CD14-positive monocyte (primary cell): ENCODE data around the gene SMURF2. TPM values are rescaled to one million over a fixed set of nuclear protein-coding genes. Genes with fewer than 3 reads are reported as not detected.

Experiments used
- DNase-seq, 3 donors: peaks; one replicate each; pipeline ENCODE4 v3.0.0-alpha.2; 2011 to 2022
- H2AFZ ChIP-seq: 2 replicates; pipeline ENCODE4 v1.6.0; 2012; ENCODE audit warnings: mild to moderate bottlenecking, low read depth, low read length, inconsistent platforms; ENCODE audit not compliant: insufficient read depth, poor library complexity, severe bottlenecking
- H3K27ac ChIP-seq, 2 donors: 1 replicate in 1 of 2; 2 replicates in 1 of 2; pipeline ENCODE4 v1.5.1; 2012 to 2013; ENCODE audit warnings: low read length in 2 of 2, control low read depth in 1 of 2, inconsistent platforms in 1 of 2, low read depth in 1 of 2, mild to moderate bottlenecking in 1 of 2
- H3K27me3 ChIP-seq, 2 donors: one replicate each; pipeline versions ENCODE4 v1.6.0 to v1.6.1; 2011 to 2013; ENCODE audit warnings: low read length in 2 of 2; ENCODE audit not compliant: control insufficient read depth in 2 of 2, insufficient read depth in 2 of 2
- H3K36me3 ChIP-seq, 2 donors: replicated peaks in 1 of 2; 1 replicate in 1 of 2; 2 replicates in 1 of 2; pipeline versions ENCODE4 v1.5.1 to v1.6.1; 2012 to 2013; ENCODE audit warnings: low read length in 2 of 2, control low read depth in 1 of 2, inconsistent platforms in 1 of 2, mild to moderate bottlenecking in 1 of 2; ENCODE audit not compliant: insufficient read depth in 2 of 2, control insufficient read depth in 1 of 2
- H3K4me1 ChIP-seq, 2 donors: 1 replicate in 1 of 2; 2 replicates in 1 of 2; pipeline versions ENCODE4 v1.5.1 to v1.6.1; 2012 to 2013; ENCODE audit warnings: low read length in 2 of 2, control low read depth in 1 of 2, inconsistent platforms in 1 of 2, mild to moderate bottlenecking in 1 of 2, moderate library complexity in 1 of 2; ENCODE audit not compliant: insufficient read depth in 2 of 2, control insufficient read depth in 1 of 2
- H3K4me2 ChIP-seq: replicated peaks from 2 replicates; pipeline ENCODE3; 2012; ENCODE audit warnings: low read length, moderate library complexity, mild to moderate bottlenecking; ENCODE audit not compliant: poor library complexity, severe bottlenecking; ENCODE audit errors: extremely low read depth
- H3K4me3 ChIP-seq, 3 experiments: fragments of 200-600 bp in 1 of 3; sonication (generic) in 1 of 3; replicated peaks in 1 of 3; 1 replicate in 2 of 3; 2 replicates in 1 of 3; pipeline ENCODE4 v1.5.1; 2011 to 2013; ENCODE audit warnings: low read length in 3 of 3, mild to moderate bottlenecking in 3 of 3, control low read depth in 2 of 3, low read depth in 2 of 3, inconsistent platforms in 1 of 3, moderate library complexity in 1 of 3
- H3K79me2 ChIP-seq: 2 replicates; pipeline ENCODE4 v1.6.0; 2012; ENCODE audit warnings: mild to moderate bottlenecking, control low read depth, inconsistent platforms, low read length, moderate library complexity; ENCODE audit not compliant: insufficient read depth
- H3K9ac ChIP-seq: 2 replicates; pipeline ENCODE4 v1.6.0; 2017; ENCODE audit warnings: low read length, mild to moderate bottlenecking; ENCODE audit not compliant: insufficient read depth, poor library complexity, severe bottlenecking
- H3K9me3 ChIP-seq, 2 donors: replicated peaks in 1 of 2; 1 replicate in 1 of 2; 2 replicates in 1 of 2; pipeline versions ENCODE4 v1.5.1 to v1.6.1; 2012 to 2013; ENCODE audit warnings: low read length in 2 of 2, control low read depth in 1 of 2; ENCODE audit not compliant: control insufficient read depth in 1 of 2, insufficient read depth in 1 of 2
- H4K20me1 ChIP-seq: 2 replicates; pipeline ENCODE4 v1.6.0; 2012; ENCODE audit warnings: mild to moderate bottlenecking, low read length, control low read depth, moderate library complexity; ENCODE audit not compliant: insufficient read depth
- H3K27ac Mint-ChIP-seq, 7 donors: one replicate each; pipeline ENCODE4 v1.8.0; 2020; ENCODE audit warnings: mild to moderate bottlenecking in 7 of 7, mixed read lengths in 7 of 7, moderate library complexity in 6 of 7, inconsistent platforms in 2 of 7
- H3K27me3 Mint-ChIP-seq, 3 donors: one replicate each; pipeline ENCODE4 v1.8.0; 2021 to 2022; ENCODE audit warnings: low read depth in 3 of 3, mild to moderate bottlenecking in 3 of 3, mixed read lengths in 3 of 3, moderate library complexity in 3 of 3, inconsistent platforms in 1 of 3
- H3K36me3 Mint-ChIP-seq, 2 donors: one replicate each; pipeline ENCODE4 v1.8.0; 2020; ENCODE audit warnings: mixed read lengths in 2 of 2, inconsistent platforms in 1 of 2, mild to moderate bottlenecking in 1 of 2
- H3K4me1 Mint-ChIP-seq: one replicate; pipeline ENCODE4 v1.8.0; 2020; ENCODE audit warnings: mild to moderate bottlenecking, mixed read lengths
- H3K4me3 Mint-ChIP-seq, 2 donors: one replicate each; pipeline ENCODE4 v1.8.0; 2020; ENCODE audit warnings: mild to moderate bottlenecking in 2 of 2, mixed read lengths in 2 of 2, moderate library complexity in 1 of 2
- H3K9me3 Mint-ChIP-seq, 7 donors: one replicate each; pipeline ENCODE4 v1.8.0; 2020 to 2022; ENCODE audit warnings: mixed read lengths in 7 of 7, mild to moderate bottlenecking in 6 of 7, moderate library complexity in 6 of 7, inconsistent platforms in 2 of 7
- CTCF ChIP-seq: fragments of 200-600 bp; IDR thresholded peaks from one replicate; pipeline ENCODE4 v1.8.0; 2022; ENCODE audit warnings: antibody characterized with exemption, mild to moderate bottlenecking
- WGBS: methylation state at CpG from one replicate; pipeline ENCODE4 v1.1.5; 2013; ENCODE audit warnings: missing lambda C conversion rate; ENCODE audit not compliant: insufficient coverage; 5-methylcytosine and 5-hydroxymethylcytosine counted together
- intact Hi-C, 2 donors: fragments of 100-400 bp; cut with micrococcal nuclease; formaldehyde crosslinking; loops; one replicate each; pipeline versions ENCODE4 v1.15.0 to v1.15.1; 2023
- polyA plus RNA-seq, 3 donors: library from polyadenylated mRNA; depleted of rRNA in 1 of 3; unstranded in 2 of 3; stranded (reverse) in 1 of 3; fragments of 300-500 nt in 2 of 3; fragments of >200 nt in 1 of 3; fragmentation: Illumina TruSeq in 2 of 3; gene quantifications; 1 replicate in 2 of 3; 2 replicates in 1 of 3; pipeline ENCODE4 v1.2.3, GENCODE V29; 2012 to 2021

Gene SMURF2
- polyA plus RNA-seq, 3 donors: 2.2 to 12.9 (median 4.5) TPM

- 0% methylated on average over 30 of the region's 31 CpGs for WGBS
- Histone ChIP-seq H3K4me2 (peak within 1 kb of the TSS; percentile 94), H4K20me1 (peaks cover 55% of the 10 kb centered on the region), H3K27me3 (no peaks in the 10 kb centered on the region), H3K79me2 (peaks cover 85% of the 10 kb centered on the region), H3K36me3 (peaks cover 49 to 57% of the 10 kb centered on the region in 2 donors), H3K4me1 (peaks cover 21 to 40% of the 10 kb centered on the region in 2 donors), H3K27ac (peak within 1 kb of the TSS; percentile 99 to 100), H3K9me3 (no peaks in the 10 kb centered on the region), H3K4me3 (peak within 1 kb of the TSS; percentile 91 to 99 (median 99)), H3K9ac (peak within 1 kb of the TSS; percentile 99), H2AFZ (peak within 1 kb of the TSS; percentile 94)
- Mint-ChIP-seq H3K27ac (peak within 1 kb of the TSS; percentile 100), H3K27me3 (no peaks in the 10 kb centered on the region), H3K9me3 (peaks cover 0 to 5% (median 2%) of the 10 kb centered on the region in 7 donors), H3K36me3 (peaks cover 56 to 57% of the 10 kb centered on the region in 2 donors), H3K4me1 (peaks cover 34% of the 10 kb centered on the region), H3K4me3 (peak within 1 kb of the TSS; percentile 99 to 100)
- DNase-seq: peak; percentile 98 to 99 (median 99)
- intact Hi-C loops: no loop called here
- TF ChIP-seq CTCF: no peak
Observed at GRCh38 chr17:64506201-64506575, 155.9 kb downstream of the SMURF2 start, which contains the start of gene DDX5. TSS of gene DDX5 (minus strand) at chr17:64506289. CDS start at chr17:64506119, 170 bp downstream.

DNA sequence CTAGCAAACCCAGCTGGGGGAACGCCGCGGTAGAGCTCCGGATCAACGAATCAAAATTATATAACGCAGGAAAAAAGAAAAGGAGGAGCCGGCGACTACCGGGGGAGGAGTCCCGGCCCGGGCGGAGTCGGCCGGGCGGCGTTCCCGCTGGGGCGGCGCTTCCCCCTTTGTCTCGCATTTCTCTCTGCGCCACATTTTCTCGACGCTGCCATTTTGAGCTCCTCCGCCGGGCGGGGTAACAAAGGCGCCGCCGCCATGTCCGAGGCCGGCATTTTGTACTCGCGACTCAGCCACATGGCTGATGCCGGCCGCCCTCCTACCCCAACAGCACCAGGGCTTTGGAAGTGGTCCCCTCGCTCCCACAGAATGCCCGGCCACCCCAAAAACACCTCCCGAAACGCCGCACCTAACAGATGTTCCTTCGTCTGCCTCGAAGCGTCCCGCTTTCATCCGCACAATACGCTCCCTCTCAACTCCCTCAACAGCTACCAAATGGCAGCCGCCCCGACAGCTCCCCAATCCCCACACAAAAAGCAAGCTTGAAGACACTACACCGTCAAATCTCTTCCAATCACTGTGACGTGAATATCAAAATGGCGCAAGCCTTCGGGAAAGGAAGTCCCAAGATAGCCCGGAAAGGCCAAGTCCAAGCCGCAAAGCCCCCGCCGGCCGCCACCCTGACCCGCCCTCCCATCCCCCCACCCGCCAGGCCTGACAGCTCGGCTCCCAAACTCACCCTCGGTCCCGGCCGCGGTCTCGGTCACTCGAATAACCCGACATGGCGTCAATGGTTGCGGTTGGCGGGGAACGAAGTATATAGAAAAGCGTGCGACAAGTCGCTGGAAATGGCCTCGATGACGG, 156.5 kb downstream of the SMURF2 start:
- H3K27me3 Mint-ChIP-seq: no peaks in the 10 kb centered on the region
- peaks cover 56 to 57% of the 10 kb centered on the region in 2 donors for H3K36me3 Mint-ChIP-seq

More for the DNA sequence above, 156.5 kb downstream of the SMURF2 start:
- peak overlapping the region; percentile 100 for H3K27ac Mint-ChIP-seq
- Histone ChIP-seq H3K9ac (peak overlapping the region; percentile 99), H4K20me1 (peaks cover 61% of the 10 kb centered on the region), H3K27me3 (no peaks in the 10 kb centered on the region), H3K36me3 (peaks cover 53 to 57% of the 10 kb centered on the region in 2 donors), H3K4me1 (peaks cover 21 to 40% of the 10 kb centered on the region in 2 donors), H3K9me3 (no peaks in the 10 kb centered on the region), H3K79me2 (peaks cover 90% of the 10 kb centered on the region), H3K4me3 (peak overlapping the region; percentile 91 to 99 (median 99)), H3K27ac (peak overlapping the region; percentile 99 to 100), H3K4me2 (peak overlapping the region; percentile 94), H2AFZ (no peak overlapping the region)
- peak; percentile 82 to 88 (median 82) for DNase-seq
- H3K4me3 Mint-ChIP-seq: peak overlapping the region; percentile 99 to 100
- intact Hi-C loops: no loop called here
- under 1% methylated on average over 70 of the region's 76 CpGs for WGBS
- H3K4me1 Mint-ChIP-seq: peaks cover 36% of the 10 kb centered on the region
- TF ChIP-seq CTCF: no peak
- H3K9me3 Mint-ChIP-seq: peaks cover 0 to 5% (median 2%) of the 10 kb centered on the region in 7 donors
